Hindlimb muscle (tissue), 1 donor: ENCODE data around the gene PREP. TPM values are rescaled to one million over a fixed set of nuclear protein-coding genes. Genes with fewer than 3 reads are reported as not detected.

Experiments
- DNase-seq: peaks from one replicate; pipeline ENCODE4 v3.0.0-alpha.2; 2013
- polyA plus RNA-seq: library from polyadenylated mRNA; unstranded; fragments of 120-200 nt; gene quantifications from one replicate; pipeline ENCODE4 v1.2.1, GENCODE V29; 2013; ENCODE audit not compliant: insufficient read length

The PREP gene
- polyA plus RNA-seq, 1 donor = 36.5 TPM

DNA sequence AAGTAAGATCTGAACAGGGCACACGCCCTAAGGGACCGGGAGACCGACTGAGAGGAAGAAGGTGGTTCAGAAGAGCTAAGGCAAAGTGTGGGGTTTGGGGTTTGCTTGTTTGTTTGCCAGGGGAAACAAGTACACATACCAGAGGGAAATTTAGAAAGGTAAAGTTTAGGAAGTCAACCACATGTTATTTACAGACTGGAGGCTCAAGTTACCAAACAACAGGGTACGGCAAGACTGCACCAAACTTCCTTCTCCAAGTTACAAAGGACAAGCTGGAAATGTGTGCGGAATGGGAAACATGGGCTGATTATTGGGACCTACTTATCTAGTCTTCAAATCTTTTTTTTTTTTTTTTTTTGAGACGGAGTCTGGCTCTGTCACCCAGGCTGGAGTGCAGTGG lies 11.2 kb downstream of the PREP start:
- DNase-seq = no peak

DNA sequence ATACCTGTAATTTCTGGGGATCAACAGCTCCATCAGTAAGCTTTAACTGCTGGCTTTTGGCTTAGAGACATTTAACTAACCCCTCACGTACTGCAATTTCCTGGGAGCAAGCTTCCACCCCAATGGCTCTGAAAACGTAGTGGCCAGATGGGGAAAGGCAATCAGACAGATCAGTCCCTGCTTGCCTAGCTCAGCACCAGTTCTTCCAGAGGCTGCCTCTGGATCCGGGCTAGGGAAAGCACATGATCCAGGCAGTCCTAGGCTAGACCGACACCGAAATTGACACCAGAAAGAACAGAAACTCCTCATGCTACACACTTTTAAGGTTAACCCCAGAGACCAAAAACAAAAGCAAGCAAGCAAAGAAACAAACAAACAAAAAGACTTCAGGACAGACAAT lies 13.3 kb downstream of the PREP start:
- DNase-seq = no peak

DNA sequence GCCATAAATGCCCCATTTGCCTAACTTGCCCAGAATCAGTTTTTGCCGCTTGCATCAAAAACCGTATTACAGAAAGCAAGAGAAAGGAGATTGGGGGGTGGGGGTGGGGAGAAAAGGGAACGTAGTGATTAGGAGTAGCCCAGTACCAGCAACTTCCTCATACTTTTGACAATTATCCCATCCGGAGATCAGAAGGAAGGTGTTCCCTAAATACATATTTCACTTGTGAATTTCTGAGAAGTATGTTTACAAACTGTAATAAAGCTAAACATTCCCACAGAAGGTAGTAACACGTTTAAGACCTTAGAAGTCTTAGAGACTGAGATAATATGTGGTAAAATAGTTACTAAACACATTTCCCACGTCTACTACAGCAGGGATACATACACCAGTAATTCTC lies 14.5 kb downstream of the PREP start:
- no peak for DNase-seq

GRCh38 chr6:105384004-105384403 lies 18.9 kb downstream of the PREP start:
- no peak for DNase-seq

GRCh38 chr6:105382958-105383357 lies 19.9 kb downstream of the PREP start:
- DNase-seq = no peak

- no peak for DNase-seq
These were observed 20.4 kb downstream of the PREP start for GRCh38 chr6:105382496-105382895.

- no peak for DNase-seq
These were observed 22.2 kb downstream of the PREP start for GRCh38 chr6:105380634-105381033.

DNA sequence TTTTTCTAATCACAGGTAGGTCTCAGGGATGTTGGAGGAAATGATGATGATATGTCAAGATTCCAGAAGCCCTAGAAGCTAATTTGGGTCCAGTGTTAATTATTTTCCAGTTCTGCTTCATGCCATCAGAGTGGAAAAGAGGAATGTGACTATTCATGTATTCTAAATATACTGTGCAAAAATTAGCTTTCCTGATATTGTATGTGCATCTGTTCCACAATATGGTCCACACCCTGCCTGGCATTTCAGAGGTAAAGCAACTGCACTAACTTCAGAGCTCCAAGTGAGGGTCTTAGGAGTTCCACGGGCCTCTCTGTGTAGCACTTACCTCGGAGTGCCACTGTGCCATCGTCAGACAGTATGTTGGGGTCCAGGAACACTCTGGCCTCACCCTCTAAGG lies 27.1 kb downstream of the PREP start:
- DNase-seq = no peak

GRCh38 chr6:105374010-105374420 lies 28.9 kb downstream of the PREP start:
- no peak for DNase-seq

GRCh38 chr6:105373481-105373880 lies 29.4 kb downstream of the PREP start:
- no peak for DNase-seq

DNA sequence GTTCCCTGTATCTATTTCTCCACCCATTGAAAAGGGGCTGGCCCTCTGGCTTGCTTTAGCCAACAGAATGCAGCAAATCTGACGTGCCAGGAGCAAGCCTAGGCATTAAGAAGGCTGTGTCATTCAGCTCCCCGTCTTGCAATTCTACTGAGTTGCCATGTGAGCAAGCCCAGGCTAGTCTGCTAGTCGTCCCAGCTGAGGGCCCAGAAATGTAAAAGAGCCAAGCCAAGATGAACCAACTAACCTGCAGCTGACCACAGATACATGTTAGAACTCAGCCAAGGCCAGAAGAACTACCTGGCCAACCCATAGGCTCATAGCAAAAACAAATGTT lies 30.1 kb downstream of the PREP start:
- DNase-seq = no peak

- no peak for DNase-seq
These were observed 30.6 kb downstream of the PREP start for GRCh38 chr6:105372142-105372848.

GRCh38 chr6:105370351-105370750 lies 32.5 kb downstream of the PREP start:
- no peak for DNase-seq

GRCh38 chr6:105369145-105369544 lies 33.7 kb downstream of the PREP start:
- no peak for DNase-seq

- DNase-seq = no peak
These were observed 38.6 kb downstream of the PREP start for GRCh38 chr6:105364243-105364642.

DNA sequence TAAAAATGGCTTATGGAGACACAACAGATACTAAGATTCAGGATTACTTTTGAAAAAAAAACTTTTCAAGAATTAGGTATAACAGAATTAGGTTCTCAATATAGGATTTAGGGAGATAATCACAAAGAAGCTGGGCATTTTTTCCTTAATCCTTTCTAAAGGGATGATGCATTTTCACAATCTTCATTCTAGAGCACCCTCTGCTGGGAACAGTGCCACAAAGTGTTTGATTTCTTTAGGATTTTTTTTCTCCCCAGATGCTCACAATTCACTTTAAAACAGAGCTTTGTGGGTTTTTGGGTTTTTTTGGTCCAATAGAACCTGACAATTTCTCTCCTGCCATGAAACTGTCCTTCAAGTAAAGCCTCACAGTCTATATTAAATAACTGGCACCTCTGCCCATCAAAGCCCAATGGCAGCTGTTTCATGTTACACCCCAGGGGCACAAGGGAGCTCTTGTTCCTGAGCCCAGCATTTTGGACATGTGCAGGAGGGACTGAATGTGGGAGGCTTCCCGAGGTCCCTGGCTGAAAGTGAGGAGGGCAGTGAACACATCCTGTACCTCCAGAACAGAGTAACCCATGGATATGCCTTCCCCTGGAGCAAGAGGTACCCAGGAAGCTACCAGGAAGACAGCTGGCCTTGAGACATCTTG lies 39.7 kb downstream of the PREP start:
- DNase-seq = no peak

- no peak for DNase-seq
These were observed 43.2 kb downstream of the PREP start for GRCh38 chr6:105359419-105360370.

DNA sequence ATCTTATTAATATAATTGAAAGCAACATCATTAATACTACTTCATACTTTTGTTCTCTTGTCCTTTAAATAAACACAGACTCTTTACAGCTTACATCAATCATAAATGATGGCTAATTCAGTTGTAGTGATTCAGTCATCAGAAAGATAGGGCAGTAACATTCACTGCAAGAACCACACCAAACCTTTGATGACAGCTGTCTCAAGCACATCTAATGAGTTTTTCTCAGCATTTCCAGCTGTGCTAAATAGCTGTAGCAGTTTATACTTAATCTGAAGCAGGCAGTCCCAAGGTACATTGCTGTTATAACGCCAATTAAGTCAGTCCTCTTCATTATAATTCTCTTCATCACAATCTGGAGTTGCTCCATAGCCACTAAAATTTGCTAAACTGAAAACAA lies 45.7 kb downstream of the PREP start:
- no peak for DNase-seq

- no peak for DNase-seq
These were observed 50.8 kb downstream of the PREP start for GRCh38 chr6:105352037-105352617.

GRCh38 chr6:105348897-105349296 lies 54.0 kb downstream of the PREP start:
- DNase-seq = no peak

DNA sequence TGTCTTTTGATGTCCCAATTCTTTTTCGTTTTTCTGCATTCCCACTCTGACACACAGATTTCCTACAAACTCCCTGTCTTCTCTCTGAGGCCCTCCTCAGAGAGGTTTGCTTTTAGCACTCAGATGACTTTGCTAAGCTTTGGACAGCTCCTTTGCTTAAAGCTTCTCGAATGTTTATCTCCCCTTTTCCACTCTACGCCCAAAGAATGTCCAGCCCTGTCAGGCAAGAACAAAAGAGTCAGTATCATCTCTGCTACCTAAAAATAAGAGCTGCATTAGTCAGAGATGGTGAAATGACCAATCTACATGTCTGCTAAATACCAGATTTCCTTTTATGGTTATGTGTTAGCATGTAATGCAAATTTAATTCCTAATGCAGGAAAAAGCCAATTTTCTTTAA lies 56.8 kb downstream of the PREP start:
- no peak for DNase-seq

GRCh38 chr6:105345506-105345905 lies 57.4 kb downstream of the PREP start:
- DNase-seq = no peak

GRCh38 chr6:105344881-105345370 lies 58.0 kb downstream of the PREP start:
- no peak for DNase-seq
